Stimulated activated effector memory CD8-positive, alpha-beta T cell treated with anti-CD3 and anti-CD28 coated beads, Interleukin-12 subunit alpha, Interleukin-12 subunit beta, amount 100 ng/mL, for 72 hours (primary cell): ENCODE results near the gene ADAM19.

Source experiments
- ATAC-seq: fragments of 150-1000 bp; cut with Tn5 transposase; 2 replicates; pipeline ENCODE4 v1.10.0; 2021
- DNase-seq, 2 donors: peaks; one replicate each; pipeline ENCODE4 v3.0.0; 2021 to 2022; ENCODE audit warnings: low spot score in 2 of 2
- H3K27ac Mint-ChIP-seq: one replicate; pipeline ENCODE4 v1.8.0; 2022; ENCODE audit warnings: mild to moderate bottlenecking, mixed read lengths
- H3K36me3 Mint-ChIP-seq: one replicate; pipeline ENCODE4 v1.8.0; 2022; ENCODE audit warnings: mild to moderate bottlenecking, mixed read lengths
- H3K4me1 Mint-ChIP-seq: one replicate; pipeline ENCODE4 v1.8.0; 2022; ENCODE audit warnings: mixed read lengths
- H3K4me3 Mint-ChIP-seq: one replicate; pipeline ENCODE4 v1.8.0; 2022; ENCODE audit warnings: mild to moderate bottlenecking, mixed read lengths
- H3K9me3 Mint-ChIP-seq: one replicate; pipeline ENCODE4 v1.8.0; 2022; ENCODE audit warnings: mixed read lengths

The ADAM19 gene

GRCh38 chr5:157509093-157509492 lies 66.5 kb downstream of the ADAM19 start:
- Mint-ChIP-seq H3K36me3 (peaks cover 100% of the 10 kb centered on the region), H3K4me3 (no peak overlapping the region), H3K4me1 (peaks cover 37% of the 10 kb centered on the region), H3K9me3 (no peaks in the 10 kb centered on the region), H3K27ac (peak overlapping the region; percentile 23)
- ATAC-seq (no peak), DNase-seq (no peak)

GRCh38 chr5:157506981-157507780 lies 68.4 kb downstream of the ADAM19 start:
- Mint-ChIP-seq H3K36me3 (peaks cover 100% of the 10 kb centered on the region), H3K4me1 (peaks cover 39% of the 10 kb centered on the region), H3K4me3 (no peak overlapping the region), H3K27ac (peak overlapping the region; percentile 82), H3K9me3 (no peaks in the 10 kb centered on the region)
- ATAC-seq (no peak), DNase-seq (no peak)

GRCh38 chr5:157506066-157506590 lies 69.4 kb downstream of the ADAM19 start:
- peaks cover 40% of the 10 kb centered on the region for H3K4me1 Mint-ChIP-seq
- H3K36me3 Mint-ChIP-seq = peaks cover 100% of the 10 kb centered on the region
- DNase-seq = no peak
- no peaks in the 10 kb centered on the region for H3K9me3 Mint-ChIP-seq
- H3K27ac Mint-ChIP-seq = peak overlapping the region; percentile 82
- ATAC-seq = no peak
- no peak overlapping the region for H3K4me3 Mint-ChIP-seq

- Mint-ChIP-seq H3K36me3 (peaks cover 100% of the 10 kb centered on the region), H3K27ac (peak overlapping the region; percentile 82), H3K4me1 (peaks cover 47% of the 10 kb centered on the region), H3K4me3 (no peak overlapping the region), H3K9me3 (no peaks in the 10 kb centered on the region)
- no peak for ATAC-seq
- no peak for DNase-seq
Observed at GRCh38 chr5:157505496-157505895, 70.1 kb downstream of the ADAM19 start.

- peak overlapping the region; percentile 34 for H3K27ac Mint-ChIP-seq
Observed at GRCh38 chr5:157504053-157504452, 71.5 kb downstream of the ADAM19 start.

GRCh38 chr5:157502143-157502647 lies 73.4 kb downstream of the ADAM19 start:
- ATAC-seq (peak; percentile 51), DNase-seq (no peak)
- peaks cover 100% of the 10 kb centered on the region for H3K36me3 Mint-ChIP-seq
- no peak overlapping the region for H3K4me3 Mint-ChIP-seq
- peak overlapping the region; percentile 74 for H3K27ac Mint-ChIP-seq
- H3K9me3 Mint-ChIP-seq = no peaks in the 10 kb centered on the region
- H3K4me1 Mint-ChIP-seq = peaks cover 38% of the 10 kb centered on the region

More at GRCh38 chr5:157504053-157504452, 71.5 kb downstream of the ADAM19 start:
- ATAC-seq (no peak), DNase-seq (no peak)
- peaks cover 100% of the 10 kb centered on the region for H3K36me3 Mint-ChIP-seq
- no peaks in the 10 kb centered on the region for H3K9me3 Mint-ChIP-seq
- peaks cover 45% of the 10 kb centered on the region for H3K4me1 Mint-ChIP-seq
- no peak overlapping the region for H3K4me3 Mint-ChIP-seq

GRCh38 chr5:157497875-157498611 lies 77.5 kb downstream of the ADAM19 start:
- Mint-ChIP-seq H3K4me1 (peaks cover 32% of the 10 kb centered on the region), H3K4me3 (no peak overlapping the region), H3K36me3 (peaks cover 100% of the 10 kb centered on the region), H3K9me3 (no peaks in the 10 kb centered on the region), H3K27ac (peak overlapping the region; percentile 50)
- no peak for ATAC-seq
- no peak for DNase-seq

GRCh38 chr5:157496864-157497263 lies 78.7 kb downstream of the ADAM19 start:
- peaks cover 20% of the 10 kb centered on the region for H3K4me1 Mint-ChIP-seq
- no peaks in the 10 kb centered on the region for H3K9me3 Mint-ChIP-seq
- no peak overlapping the region for H3K4me3 Mint-ChIP-seq
- peaks cover 100% of the 10 kb centered on the region for H3K36me3 Mint-ChIP-seq
- no peak for DNase-seq
- peak overlapping the region; percentile 50 for H3K27ac Mint-ChIP-seq
- no peak for ATAC-seq

GRCh38 chr5:157494178-157494832 lies 81.3 kb downstream of the ADAM19 start:
- Mint-ChIP-seq H3K4me3 (no peak overlapping the region), H3K4me1 (peaks cover 10% of the 10 kb centered on the region), H3K36me3 (peaks cover 100% of the 10 kb centered on the region), H3K27ac (peak overlapping the region; percentile 26), H3K9me3 (no peaks in the 10 kb centered on the region)
- DNase-seq = no peak
- peak; percentile 71 for ATAC-seq

GRCh38 chr5:157492886-157493285 lies 82.7 kb downstream of the ADAM19 start:
- Mint-ChIP-seq H3K36me3 (peaks cover 100% of the 10 kb centered on the region), H3K9me3 (no peaks in the 10 kb centered on the region), H3K27ac (peak overlapping the region; percentile 26), H3K4me3 (no peak overlapping the region), H3K4me1 (peaks cover 11% of the 10 kb centered on the region)
- DNase-seq (no peak), ATAC-seq (no peak)

- no peak overlapping the region for H3K4me3 Mint-ChIP-seq
- H3K27ac Mint-ChIP-seq = no peak overlapping the region
- no peak for DNase-seq
- peaks cover 100% of the 10 kb centered on the region for H3K36me3 Mint-ChIP-seq
- H3K9me3 Mint-ChIP-seq = no peaks in the 10 kb centered on the region
- no peak for ATAC-seq
- peaks cover 25% of the 10 kb centered on the region for H3K4me1 Mint-ChIP-seq
Observed at GRCh38 chr5:157491471-157491995, 84.0 kb downstream of the ADAM19 start.

GRCh38 chr5:157487358-157487757 lies 88.2 kb downstream of the ADAM19 start:
- DNase-seq = no peak
- ATAC-seq = no peak
- H3K36me3 Mint-ChIP-seq = peaks cover 100% of the 10 kb centered on the region
- peaks cover 20% of the 10 kb centered on the region for H3K4me1 Mint-ChIP-seq
- H3K9me3 Mint-ChIP-seq = no peaks in the 10 kb centered on the region
- H3K4me3 Mint-ChIP-seq = no peak overlapping the region
- H3K27ac Mint-ChIP-seq = peak overlapping the region; percentile 74

GRCh38 chr5:157486861-157487260 lies 88.7 kb downstream of the ADAM19 start:
- H3K4me3 Mint-ChIP-seq = no peak overlapping the region
- H3K4me1 Mint-ChIP-seq = peaks cover 20% of the 10 kb centered on the region
- H3K36me3 Mint-ChIP-seq = peaks cover 100% of the 10 kb centered on the region
- no peak for ATAC-seq
- no peak for DNase-seq
- H3K9me3 Mint-ChIP-seq = no peaks in the 10 kb centered on the region
- peak overlapping the region; percentile 74 for H3K27ac Mint-ChIP-seq

- DNase-seq = no peak
- Mint-ChIP-seq H3K36me3 (peaks cover 100% of the 10 kb centered on the region), H3K27ac (peak overlapping the region; percentile 74)
Observed at GRCh38 chr5:157486221-157486681, 89.3 kb downstream of the ADAM19 start.

GRCh38 chr5:157485811-157486210 lies 89.8 kb downstream of the ADAM19 start:
- H3K4me3 Mint-ChIP-seq = no peak overlapping the region

More at GRCh38 chr5:157486221-157486681, 89.3 kb downstream of the ADAM19 start:
- H3K9me3 Mint-ChIP-seq = no peaks in the 10 kb centered on the region
- H3K4me1 Mint-ChIP-seq = peaks cover 20% of the 10 kb centered on the region
- ATAC-seq = no peak
- no peak overlapping the region for H3K4me3 Mint-ChIP-seq

More at GRCh38 chr5:157485811-157486210, 89.8 kb downstream of the ADAM19 start:
- H3K4me1 Mint-ChIP-seq = peaks cover 20% of the 10 kb centered on the region
- no peaks in the 10 kb centered on the region for H3K9me3 Mint-ChIP-seq
- peaks cover 100% of the 10 kb centered on the region for H3K36me3 Mint-ChIP-seq
- H3K27ac Mint-ChIP-seq = peak overlapping the region; percentile 4
- DNase-seq = no peak
- ATAC-seq = no peak
